ENCODE data around the gene CHST8.

The CHST8 gene

DNA sequence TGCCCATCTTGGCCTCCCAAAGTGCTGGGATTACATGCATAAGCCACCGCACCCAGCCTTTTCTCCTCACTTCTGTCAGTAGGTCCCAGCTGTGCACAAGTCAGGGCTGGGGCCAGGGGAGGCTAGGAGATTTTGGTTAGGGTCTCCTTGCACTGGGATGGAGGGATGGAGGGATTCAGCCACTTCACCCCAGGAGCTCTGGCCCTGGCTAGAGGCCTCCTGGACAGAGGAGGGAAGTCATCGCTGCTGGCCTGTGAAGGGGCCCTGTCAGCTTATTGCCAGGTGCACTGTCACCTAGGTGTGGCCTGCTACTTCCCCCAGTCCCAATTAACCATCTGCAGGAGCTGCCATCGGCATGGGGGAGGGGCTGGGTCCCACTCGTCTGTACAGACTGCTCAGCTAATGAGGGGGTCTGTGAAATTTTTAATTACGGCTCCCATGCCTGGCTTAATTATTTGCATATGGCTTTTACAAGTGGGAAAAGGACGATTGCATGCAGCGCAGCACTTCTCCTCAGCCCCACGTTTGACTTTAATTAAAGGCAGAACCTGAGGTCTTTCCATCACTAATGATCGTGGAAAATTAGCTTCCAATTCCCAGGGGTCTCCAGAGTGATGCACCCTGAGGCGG lies 52.4 kb downstream of the CHST8 start:
- DNase-seq (ENCODE audit: low read depth): no peak

DNA sequence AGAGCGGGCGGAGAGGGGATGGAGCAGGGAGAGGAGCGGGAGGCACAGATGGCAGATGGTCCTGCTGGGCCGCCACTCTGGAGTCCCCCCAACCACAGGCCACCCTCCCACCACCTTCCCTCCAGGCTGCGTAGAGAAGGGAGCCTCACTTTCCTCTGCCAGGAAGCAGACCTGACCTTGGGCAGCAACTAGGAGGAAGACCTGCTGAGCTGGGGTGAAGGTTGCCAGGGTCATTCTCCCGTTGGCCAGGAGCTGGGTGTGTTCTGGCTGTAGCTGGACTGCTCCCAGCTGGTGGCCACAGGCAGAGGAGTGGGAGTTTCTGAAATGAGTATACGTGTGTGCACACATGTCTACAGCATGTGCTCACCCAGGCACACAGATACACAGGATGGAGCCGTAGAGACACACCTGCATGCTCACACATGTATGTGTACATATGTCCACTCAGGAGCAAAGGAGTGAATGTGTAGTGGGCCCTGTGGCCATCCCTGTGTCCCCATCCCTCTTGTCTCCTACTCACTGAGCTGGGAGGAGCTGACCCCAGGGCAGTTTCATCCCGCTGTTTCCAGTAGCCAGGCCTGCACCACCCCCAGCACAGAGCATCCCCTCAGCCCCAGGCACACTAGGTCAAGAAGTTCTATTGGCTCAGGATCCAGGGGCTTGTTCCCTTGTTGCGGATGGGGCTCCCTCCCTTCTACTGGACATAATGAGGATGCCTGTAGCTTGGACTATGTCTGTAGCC lies 53.0 kb downstream of the CHST8 start:
- DNase-seq (ENCODE audit: low read depth): no peak

DNA sequence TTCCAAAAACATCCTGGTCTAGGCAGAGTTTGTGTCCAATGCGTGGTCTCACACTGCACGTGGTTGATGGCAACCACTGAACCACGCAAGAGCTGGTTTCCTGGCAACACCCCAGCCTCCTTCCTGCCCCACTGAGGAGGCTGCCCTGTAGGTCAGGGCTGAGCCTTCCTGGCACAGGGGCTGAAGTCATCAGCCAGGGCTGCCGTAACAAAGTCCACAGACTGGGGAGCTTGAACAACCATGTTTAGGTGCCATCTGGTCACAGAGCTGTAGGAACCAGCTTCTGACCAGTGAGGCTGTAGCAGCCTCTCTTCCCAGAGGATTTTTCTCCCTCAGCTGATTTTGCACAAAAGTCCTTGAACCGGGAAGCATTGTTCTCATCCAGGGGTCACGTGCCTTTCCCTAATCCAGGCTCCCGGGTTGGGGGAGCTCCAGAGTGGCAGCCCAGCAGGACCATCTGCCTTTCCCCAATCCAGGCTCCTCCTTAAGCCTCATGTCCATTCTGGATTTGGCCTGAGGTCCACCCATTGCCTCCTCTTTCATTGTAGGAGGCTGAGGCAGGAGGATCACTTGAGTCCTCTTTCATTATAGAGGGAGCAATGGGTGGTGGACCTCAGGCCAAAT lies 53.9 kb downstream of the CHST8 start:
- DNase-seq (ENCODE audit: low read depth): no peak

DNA sequence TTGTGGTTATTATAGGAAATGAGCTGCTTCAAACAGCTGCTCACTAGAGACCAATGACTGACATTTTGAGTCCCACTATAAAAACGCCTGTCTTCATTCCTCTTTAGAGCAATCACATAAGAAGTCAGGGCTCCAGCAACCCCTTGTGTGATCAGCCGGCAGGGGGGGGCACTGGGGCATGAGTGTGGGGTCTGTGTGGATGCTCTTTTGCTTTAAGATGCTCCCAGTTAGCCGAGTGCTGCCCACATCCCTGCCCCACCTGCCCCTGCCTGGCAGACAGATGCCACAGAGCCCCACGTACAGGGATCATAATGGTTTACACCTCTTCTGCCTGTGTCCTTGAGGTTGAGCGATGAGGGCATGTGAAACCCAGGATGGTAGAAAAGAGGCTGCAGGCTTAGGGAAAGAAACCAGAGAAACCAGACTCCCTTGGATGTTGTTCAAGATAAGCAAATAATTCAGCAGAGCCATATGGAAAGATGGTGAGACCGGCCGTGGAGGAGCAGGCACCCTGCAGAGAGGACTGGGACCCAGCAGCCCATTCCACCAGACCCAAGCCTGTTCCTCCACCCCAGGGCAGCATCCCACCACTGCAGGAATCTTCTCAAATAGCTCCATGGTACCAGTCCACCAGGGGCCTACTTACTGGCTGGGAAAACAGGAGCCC lies 55.4 kb downstream of the CHST8 start:
- DNase-seq (ENCODE audit: low read depth): no peak

DNA sequence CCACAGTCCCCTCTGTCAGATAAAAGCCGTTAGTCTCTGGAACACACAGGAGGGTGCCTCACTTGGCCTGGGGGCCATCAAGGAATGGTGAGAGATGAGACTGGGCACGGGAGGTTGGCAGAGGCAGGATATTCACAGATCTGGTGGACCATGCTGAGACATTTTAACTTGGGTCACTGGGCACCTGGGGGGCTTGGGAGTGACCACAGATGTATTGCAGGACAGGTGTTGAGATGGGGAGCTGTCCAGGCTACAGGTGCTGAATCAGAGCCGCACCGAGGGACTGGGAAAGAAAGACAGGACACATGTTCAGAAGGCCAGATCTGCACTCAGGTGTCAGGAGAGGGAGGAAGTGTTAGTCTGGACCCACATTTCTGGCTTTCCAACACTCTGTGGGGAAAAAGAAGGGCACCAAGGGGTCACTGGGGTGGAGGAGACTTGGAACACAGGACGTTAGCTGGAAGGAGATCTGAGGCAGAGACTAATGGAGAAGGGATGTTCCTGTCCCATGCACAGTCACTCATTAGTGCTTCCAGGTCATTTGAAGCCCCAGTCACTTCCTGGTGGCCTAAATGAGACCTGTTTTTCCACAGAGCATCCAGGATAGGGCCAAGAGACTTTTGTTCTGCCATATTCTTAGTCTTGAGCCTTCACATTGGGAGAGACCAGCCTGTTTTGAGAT lies 56.1 kb downstream of the CHST8 start:
- DNase-seq (ENCODE audit: low read depth): no peak

DNA sequence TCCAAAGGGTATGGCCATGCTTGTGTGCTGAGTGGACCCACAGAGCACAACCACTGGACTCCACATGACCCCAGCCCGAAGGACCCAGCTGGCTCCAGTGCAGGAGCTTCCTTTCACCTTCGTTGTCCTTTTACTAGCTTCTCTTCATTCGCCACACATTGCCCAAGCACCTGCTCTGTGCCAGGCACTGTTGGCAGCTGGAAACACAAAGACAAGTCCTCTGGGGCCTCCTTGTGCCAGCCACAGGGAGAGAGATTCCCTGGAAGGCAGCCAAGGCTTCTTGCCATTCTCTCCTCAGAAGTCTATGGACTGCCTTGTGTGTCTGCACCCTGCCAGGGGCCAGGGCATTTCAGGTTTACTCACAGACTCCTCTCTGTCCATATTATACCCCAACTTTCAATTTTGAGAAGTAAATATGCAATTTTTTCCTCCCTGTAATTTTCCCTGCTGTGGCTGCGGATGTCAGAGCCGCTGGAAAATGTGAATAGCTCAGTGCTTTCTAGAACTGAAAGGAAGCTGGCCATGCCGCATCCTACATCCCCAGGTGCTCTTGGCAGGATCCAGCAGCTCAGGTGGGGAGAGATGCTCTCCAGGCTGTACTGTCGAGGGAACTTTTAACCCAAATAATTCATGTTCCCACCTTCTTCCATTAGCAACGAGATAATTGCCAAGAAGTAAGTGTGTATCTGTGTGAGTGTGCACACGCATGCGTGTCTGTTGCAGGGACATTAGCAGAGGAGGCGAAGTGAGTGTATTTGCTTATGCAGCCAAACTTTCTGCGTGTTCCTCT lies 57.2 kb downstream of the CHST8 start:
- no peak for DNase-seq (ENCODE audit: low read depth)

DNA sequence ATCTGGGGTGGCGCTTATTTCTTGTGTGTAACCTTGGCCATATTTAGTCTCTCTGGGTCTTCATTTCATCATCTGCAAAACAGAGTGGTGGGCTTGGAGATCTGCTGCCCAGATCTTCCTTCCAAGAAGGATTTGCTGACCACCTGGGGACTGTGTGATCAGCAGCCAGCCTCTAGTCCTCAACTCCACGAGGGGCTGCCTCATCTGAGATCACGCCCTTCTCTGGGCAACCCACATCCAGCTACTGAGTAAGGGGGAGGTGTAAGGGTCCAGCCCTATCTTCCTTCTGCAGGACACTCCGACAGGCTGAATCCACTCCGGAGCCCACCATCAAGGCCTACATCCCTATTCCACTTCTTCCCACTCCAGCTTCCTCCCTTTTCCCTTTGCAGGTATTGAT lies 57.9 kb downstream of the CHST8 start:
- no peak for DNase-seq (ENCODE audit: low read depth)

DNA sequence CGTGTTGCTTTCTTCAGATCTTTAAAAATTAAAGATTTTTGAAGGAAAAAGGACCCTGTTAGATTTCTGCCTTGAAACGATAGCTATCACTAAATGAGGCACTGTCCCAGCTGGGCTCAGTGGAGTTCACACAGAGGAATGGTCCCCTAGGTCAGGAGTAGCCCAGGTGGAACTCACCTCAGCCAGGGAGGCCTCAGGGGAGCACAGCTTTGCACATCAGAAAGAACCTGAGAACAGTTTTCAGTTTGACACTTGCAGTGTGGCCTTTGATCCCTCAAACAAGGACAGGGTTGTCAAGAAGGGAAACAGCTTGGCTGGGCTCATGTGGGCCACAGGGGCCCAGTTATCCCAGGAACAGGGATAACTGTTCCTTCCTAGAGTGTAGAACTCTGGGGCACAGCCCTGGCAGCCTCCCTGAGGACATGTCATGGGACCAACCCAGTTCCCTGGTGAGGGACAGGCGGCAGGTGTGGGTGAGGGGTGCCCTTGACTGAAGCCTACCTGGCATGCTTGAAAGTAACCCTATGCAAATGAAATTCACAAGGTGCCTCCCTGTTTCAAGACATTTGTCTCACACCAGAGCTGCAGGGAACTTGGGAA lies 59.4 kb downstream of the CHST8 start:
- no peak for DNase-seq (ENCODE audit: low read depth)

DNA sequence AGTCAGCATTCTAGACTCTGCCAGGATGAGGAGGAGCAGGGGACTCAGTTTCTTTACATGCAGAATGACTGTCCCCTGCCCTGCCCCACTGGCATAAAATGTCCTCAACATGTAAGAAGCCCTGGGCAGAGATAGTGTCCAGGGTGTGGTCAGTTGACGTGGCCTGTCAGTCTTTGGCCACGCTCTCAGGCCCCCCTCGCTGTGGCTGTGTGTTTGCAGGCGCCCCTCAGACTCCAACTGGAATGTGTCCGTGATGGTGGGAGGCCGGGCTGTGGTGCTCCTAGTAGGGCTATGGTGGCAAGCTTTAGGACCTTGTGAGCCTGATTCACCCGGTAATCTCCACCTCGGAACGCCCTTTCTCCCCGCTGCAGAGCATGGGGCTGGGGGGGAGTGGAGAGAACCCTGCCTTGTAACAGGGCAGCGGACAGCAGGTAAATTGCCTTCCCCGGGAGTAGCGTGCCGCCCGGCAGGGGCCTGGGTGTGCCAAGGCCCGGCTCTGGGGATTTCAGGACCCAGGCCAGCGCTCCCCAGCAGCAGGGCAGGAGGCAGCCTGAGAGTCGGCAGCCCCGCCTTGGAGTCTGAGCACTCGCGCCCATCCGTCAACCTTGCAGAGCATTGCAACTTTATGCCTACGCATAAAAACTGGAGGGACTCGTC lies 62.3 kb downstream of the CHST8 start:
- no peak for DNase-seq (ENCODE audit: low read depth)

DNA sequence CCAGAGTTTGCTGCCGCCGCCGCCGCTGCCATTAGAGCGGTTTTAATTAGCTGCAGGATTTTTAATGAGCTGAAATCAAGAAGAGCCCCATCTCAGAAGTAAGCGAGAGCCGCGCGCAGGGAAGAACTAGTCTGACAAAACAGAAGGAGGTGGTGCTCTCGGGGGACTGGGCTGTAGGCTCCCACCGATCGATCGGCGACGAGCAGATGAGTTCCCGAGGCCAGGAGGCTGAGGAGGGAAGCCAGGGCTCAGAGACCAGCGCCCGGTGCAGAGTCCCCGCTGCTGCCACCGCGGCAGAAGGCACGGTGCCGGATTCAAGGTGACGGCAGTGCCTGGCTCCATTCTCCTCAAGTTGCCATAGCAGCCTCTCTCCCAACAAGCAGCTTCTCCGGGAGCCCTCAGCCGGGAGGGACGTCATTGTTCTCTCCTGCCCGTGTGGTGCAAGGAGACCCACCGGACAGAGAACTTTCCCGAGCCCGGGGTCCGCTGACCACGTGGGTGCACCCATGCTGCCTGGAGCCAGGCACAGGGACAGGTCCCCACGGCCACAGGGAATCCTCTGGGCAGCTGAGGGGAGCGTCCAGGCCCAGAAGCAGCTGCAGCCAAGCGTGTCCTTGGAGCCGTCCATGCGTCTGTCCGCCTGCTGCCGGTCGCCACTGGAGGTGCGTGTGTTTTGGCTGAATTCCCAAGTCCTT lies 62.9 kb downstream of the CHST8 start:
- DNase-seq (ENCODE audit: low read depth): no peak

DNA sequence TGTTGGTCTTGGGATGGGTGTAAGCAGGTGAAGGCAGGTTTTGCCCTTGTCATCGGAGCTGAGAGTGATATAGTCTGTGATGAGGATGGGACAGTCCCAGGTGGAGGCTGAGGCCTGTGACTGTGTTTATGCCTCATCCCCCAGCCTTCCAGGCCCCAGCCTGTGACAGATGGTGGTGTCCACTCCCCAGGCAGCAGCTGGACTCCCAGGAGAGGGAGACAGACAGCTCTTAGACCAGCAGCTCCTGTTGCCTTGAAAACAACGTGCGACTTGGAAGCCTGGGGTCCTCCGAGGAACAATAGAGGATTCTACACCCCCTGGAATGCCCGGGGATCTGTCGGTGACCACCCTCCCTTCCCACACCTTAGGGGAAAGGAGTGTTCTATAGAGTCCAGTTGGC lies 63.8 kb downstream of the CHST8 start:
- DNase-seq (ENCODE audit: low read depth): no peak

DNA sequence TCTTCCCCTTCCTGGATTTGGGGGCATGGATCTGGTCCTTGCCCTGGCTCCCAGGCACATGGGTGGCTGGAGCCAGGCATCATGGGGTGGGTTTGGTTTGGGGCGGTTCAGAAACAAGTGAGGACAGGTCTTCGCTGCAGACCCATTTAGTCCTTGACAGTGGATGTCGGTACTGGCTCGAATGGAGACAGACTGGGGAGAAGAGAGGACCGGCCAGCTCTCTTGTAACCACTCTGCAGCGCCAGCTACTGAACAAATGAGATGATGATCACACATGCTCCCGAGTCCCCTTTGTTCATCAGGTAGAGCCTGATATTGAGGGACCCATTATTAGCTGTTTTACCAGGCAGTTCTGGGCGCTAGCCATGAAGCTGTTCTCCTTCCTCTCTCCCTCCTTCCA lies 64.5 kb downstream of the CHST8 start:
- DNase-seq (ENCODE audit: low read depth): no peak

DNA sequence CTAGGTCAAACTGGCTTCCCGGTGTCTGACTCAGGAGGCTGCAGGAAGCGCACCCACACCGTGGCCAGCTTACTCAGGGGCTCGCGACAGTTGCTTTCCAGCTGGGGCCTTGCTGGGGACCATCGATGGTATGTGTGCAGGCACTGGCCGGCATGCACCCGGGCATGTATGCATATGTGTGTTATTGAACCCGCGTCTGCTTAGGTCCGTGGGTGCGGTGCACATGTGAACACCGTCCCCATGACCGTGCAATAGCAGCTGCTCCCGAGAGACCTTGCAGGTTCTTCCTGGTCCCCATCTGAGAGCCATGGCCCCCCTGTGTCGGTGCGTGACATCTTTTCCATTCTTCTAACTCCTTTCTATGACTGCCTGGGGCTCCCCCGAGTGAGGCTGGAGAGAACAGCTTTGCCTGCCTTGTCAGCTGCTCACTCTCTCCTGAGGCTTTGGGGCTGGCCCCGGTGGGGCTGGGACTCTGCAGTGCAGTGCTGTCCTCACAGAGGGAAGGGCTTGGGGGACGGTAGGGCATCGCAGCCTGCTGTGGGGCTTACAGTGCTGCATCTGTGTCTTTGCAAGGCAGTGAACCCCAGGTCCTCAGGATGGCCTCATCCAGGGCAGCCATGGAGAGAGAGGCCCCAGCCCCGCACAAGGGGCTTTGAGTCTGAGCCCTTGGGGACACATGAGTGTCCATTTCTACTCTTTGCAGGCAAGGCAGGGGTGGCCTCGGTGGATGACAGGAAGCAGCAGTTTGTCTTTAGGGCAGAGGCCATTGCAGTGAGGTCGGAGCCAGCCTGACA lies 65.1 kb downstream of the CHST8 start:
- no peak for DNase-seq (ENCODE audit: low read depth)

DNA sequence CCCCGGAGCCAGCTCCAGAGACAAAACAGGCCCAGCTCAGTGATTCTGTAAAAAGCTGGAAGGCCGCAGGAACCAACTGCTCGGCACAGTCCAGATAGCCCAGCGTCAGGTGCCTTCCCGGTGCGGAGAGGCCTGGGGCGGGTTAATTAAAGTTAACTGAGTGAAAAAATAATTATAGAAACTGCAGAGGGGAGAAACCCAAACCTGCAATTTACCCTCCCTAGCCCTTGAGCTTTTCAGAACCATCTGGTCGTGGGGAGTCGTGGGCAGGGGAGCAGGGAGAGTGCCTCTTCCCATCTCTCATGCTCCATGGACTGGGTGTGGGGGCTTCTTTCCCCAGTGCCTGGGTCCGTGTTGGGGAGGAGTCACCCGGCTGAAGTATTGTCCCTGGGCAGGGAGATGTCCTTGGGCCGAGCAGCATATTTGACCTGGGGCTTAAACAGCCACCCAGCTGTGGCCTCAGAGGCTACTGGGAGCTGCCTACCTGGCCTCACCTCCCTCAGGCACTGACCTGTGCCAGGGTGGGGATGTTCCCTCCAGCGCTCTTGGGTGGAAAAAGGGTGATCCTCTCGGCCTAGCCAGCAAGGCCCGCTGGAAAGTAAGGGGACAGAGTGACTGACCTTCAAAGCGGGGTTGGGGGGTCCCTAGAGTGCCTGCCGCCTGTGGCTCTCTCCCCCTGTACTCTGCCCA lies 65.9 kb downstream of the CHST8 start:
- no peak for DNase-seq (ENCODE audit: low read depth)

DNA sequence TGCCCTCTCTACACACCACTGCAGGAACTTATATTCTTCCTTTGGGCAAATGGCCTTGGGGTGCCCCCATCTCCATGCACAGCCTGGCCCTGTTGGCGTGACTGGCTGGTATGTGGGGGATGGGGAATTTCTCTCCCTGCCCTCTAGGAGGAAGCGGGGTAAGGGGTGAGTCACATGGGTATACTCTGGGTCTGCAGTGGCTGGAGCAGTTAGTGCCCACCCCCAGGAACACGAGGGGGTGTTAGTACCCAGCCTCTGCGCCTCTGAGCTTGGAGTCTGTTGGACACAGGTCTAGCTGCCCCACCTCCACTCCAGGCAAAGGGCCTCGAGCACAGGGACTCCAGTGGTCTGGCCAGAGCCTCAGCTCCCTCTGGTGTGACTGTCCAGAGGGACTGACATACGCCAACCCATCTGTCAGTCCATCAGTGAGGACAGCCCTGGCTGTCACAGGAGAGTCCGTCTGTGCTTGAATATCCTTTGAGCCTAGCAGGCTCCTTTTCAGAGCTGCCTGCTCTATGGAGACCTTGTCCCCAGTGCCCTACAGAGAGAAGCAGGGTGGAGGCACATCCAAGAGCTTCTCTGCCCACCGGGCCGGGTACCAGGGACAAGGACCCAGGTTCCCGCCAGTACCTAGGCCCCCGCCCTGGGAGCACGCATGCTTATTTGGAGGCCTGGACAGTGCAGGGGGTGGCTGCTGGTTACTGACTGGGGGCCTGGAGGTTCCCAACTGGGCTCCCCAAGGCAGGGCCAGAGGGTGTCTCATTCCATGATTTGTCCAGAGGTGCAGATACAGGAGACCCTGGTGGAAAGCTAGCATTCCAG lies 66.6 kb downstream of the CHST8 start:
- no peak for DNase-seq (ENCODE audit: low read depth)

DNA sequence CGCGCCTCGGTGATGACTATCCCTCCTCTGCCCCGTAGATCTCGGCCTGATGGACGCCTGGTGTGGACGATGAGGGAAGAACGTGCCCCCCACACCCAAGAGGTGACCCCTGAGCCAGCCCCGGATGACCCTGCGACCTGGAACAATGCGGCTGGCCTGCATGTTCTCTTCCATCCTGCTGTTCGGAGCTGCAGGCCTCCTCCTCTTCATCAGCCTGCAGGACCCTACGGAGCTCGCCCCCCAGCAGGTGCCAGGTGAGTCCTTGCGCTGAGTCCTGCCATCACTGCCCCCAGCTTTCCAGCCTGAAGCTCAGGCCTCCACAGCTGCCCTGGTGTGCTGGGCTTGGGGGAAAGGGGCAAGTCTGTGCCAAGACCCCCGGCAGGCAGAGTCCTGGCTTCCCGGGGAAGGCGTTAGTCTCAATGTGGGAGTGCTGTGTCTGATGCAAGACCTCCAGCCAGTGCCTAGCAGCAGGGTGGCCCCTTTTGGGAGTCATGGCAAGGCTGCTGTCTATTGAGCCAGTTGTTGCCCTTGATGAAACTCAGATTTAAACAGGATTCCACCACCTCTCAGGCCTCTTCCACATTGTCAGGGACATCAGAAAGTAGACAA lies 67.5 kb downstream of the CHST8 start:
- no peak for DNase-seq (ENCODE audit: low read depth)

DNA sequence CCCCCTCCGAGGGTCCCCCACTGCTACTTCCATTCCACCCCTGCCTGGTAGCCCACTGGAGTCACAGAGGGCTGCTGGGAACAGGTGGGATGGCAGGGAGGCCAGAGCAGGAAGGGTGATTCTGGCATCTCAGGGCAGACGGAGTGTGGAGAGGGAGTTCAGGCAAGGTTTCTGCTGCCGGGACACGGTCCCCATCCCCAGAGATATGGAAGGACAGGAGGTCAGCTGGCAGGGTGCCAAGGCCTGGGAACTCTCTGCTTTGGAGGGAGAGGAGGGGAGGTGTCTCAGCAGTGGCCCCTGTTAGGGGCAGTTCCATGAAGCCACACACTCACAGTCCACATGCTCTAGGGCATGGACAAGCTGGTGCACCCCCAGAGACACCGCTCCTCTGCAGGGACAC lies 68.1 kb downstream of the CHST8 start:
- no peak for DNase-seq (ENCODE audit: low read depth)

Measured in stimulated activated CD8-positive, alpha-beta memory T cell treated with anti-CD3 and anti-CD28 coated beads, Interleukin-7, amount 100 ng/mL, for 24 hours (primary cell).